Loucy (cell line): Measurements from ENCODE around the gene SLC35G6.

ENCODE experiments used
- H2AFZ ChIP-seq: fragments of 200-600 bp; sonication (generic); 2 replicates; pipeline ENCODE4 v1.6.0; 2016; ENCODE audit warnings: antibody characterized with exemption, mild to moderate bottlenecking, low read length, moderate library complexity
- H3F3A ChIP-seq: fragments of 200-600 bp; 2 replicates; pipeline ENCODE4 v1.6.0; 2016; ENCODE audit warnings: antibody characterized with exemption, low read depth, mild to moderate bottlenecking
- H3K27me3 ChIP-seq: fragments of 200-600 bp; sonication (generic); 2 replicates; pipeline ENCODE4 v1.6.1; 2014; ENCODE audit warnings: low read length, mild to moderate bottlenecking; ENCODE audit not compliant: insufficient read depth, poor library complexity, severe bottlenecking
- H3K36me3 ChIP-seq: fragments of 200-600 bp; sonication (generic); 2 replicates; pipeline ENCODE4 v1.6.1; 2016; ENCODE audit warnings: low read length; ENCODE audit not compliant: insufficient read depth
- H3K4me1 ChIP-seq: fragments of 200-600 bp; sonication (generic); 2 replicates; pipeline ENCODE4 v1.5.1; 2014; ENCODE audit warnings: low read length, mild to moderate bottlenecking; ENCODE audit not compliant: insufficient read depth, poor library complexity, severe bottlenecking
- H3K4me2 ChIP-seq: fragments of 200-600 bp; sonication (generic); 2 replicates; pipeline ENCODE4 v1.6.0; 2014; ENCODE audit warnings: antibody characterized with exemption, low read length, low read depth, mild to moderate bottlenecking; ENCODE audit not compliant: poor library complexity, severe bottlenecking
- H3K4me3 ChIP-seq: fragments of 200-600 bp; sonication (generic); 2 replicates; pipeline ENCODE4 v1.5.1; 2014; ENCODE audit warnings: low read length, mild to moderate bottlenecking, mixed read lengths; ENCODE audit not compliant: poor library complexity, severe bottlenecking
- H3K79me2 ChIP-seq: fragments of 200-600 bp; sonication (generic); 2 replicates; pipeline ENCODE4 v1.6.1; 2014; ENCODE audit warnings: low read length; ENCODE audit not compliant: insufficient read depth
- H3K9ac ChIP-seq: fragments of 200-600 bp; sonication (generic); 2 replicates; pipeline ENCODE4 v1.6.0; 2014; ENCODE audit warnings: mild to moderate bottlenecking, low read depth, low read length, moderate library complexity; ENCODE audit not compliant: poor library complexity, severe bottlenecking
- H3K9me2 ChIP-seq: fragments of 200-600 bp; sonication (generic); replicated peaks from 2 replicates; pipeline ENCODE4 v1.6.1; 2016; ENCODE audit warnings: low read depth, low read length, mixed read lengths
- H3K9me3 ChIP-seq: fragments of 200-600 bp; sonication (generic); 2 replicates; pipeline ENCODE4 v1.6.1; 2014; ENCODE audit warnings: mild to moderate bottlenecking, antibody characterized with exemption, low read length, low read depth; ENCODE audit not compliant: insufficient read depth
- H4K20me1 ChIP-seq: fragments of 200-600 bp; sonication (generic); 2 replicates; pipeline ENCODE4 v1.6.0; 2014; ENCODE audit warnings: antibody characterized with exemption, low read length, mild to moderate bottlenecking; ENCODE audit not compliant: insufficient read depth, poor library complexity, severe bottlenecking
- EZH2phosphoT487 ChIP-seq: fragments of 200-600 bp; IDR thresholded peaks from 2 replicates; pipeline ENCODE4 v1.6.1; 2018; ENCODE audit warnings: antibody characterized with exemption, mild to moderate bottlenecking, moderate library complexity, borderline replicate concordance
- TF ChIP-seq, protein P1 (sequence below): fragments of 200-600 bp; sonication (generic); conservative IDR thresholded peaks from 2 replicates; pipeline ENCODE4 v1.5.1; 2014; ENCODE audit warnings: mild to moderate bottlenecking, antibody characterized with exemption, low read length

The SLC35G6 gene

DNA sequence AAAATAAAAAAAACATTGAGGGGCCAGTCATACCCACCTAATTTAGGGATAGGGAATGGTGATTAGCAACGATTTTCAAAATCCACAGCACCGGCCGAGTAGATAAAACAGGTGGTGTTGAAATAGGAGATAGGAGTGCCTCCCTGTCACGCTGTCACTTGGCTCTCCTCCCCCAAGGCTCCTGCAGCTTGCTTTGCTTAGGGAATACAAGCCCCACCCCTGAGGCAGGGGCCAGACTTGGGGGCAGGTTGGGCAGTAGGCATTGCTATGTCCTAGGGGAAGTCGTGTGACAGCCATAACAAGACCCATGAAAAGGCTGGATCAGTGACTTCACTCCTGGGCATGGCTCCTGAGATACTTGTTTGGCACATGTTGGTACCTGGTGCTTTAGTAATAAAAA is 28.7 kb downstream of the SLC35G6 start:
- Histone ChIP-seq H3K9me2 (no peaks in the 10 kb centered on the region), H3K27me3 (no peaks in the 10 kb centered on the region), H3K36me3 (peaks cover 96% of the 10 kb centered on the region), H3K9ac (no peak overlapping the region), H3F3A (peaks cover 5% of the 10 kb centered on the region; the same call in 1 of the 2 replicates), H3K4me2 (no peak overlapping the region), H3K4me3 (no peak overlapping the region), H3K4me1 (no peaks in the 10 kb centered on the region), H3K9me3 (no peaks in the 10 kb centered on the region), H4K20me1 (peaks cover 34% of the 10 kb centered on the region), H3K79me2 (no peaks in the 10 kb centered on the region), H2AFZ (no peak overlapping the region)
- TF ChIP-seq, protein P1, sequence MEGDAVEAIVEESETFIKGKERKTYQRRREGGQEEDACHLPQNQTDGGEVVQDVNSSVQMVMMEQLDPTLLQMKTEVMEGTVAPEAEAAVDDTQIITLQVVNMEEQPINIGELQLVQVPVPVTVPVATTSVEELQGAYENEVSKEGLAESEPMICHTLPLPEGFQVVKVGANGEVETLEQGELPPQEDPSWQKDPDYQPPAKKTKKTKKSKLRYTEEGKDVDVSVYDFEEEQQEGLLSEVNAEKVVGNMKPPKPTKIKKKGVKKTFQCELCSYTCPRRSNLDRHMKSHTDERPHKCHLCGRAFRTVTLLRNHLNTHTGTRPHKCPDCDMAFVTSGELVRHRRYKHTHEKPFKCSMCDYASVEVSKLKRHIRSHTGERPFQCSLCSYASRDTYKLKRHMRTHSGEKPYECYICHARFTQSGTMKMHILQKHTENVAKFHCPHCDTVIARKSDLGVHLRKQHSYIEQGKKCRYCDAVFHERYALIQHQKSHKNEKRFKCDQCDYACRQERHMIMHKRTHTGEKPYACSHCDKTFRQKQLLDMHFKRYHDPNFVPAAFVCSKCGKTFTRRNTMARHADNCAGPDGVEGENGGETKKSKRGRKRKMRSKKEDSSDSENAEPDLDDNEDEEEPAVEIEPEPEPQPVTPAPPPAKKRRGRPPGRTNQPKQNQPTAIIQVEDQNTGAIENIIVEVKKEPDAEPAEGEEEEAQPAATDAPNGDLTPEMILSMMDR = no peak
- no peak for TF ChIP-seq EZH2phosphoT487

DNA sequence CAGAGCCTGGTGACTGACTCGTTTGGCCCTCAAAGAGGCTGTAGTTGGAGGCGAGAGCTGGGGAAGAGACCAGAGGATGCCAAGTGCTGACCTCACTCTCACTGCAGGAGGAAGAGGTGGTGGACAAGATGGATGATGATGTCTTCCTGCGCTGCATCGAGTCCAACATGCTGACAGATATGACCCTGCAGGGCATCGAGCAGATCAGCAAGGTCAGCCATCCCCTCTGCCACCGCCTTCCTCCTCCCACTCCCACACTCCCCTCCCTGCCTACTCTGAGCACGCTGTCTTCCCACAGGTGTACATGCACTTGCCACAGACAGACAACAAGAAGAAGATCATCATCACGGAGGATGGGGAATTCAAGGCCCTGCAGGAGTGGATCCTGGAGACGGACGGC is 29.9 kb downstream of the SLC35G6 start:
- H3K4me1 ChIP-seq = no peaks in the 10 kb centered on the region
- H3K36me3 ChIP-seq = peaks cover 86% of the 10 kb centered on the region
- no peak overlapping the region for H3K4me3 ChIP-seq
- peaks cover 37% of the 10 kb centered on the region for H4K20me1 ChIP-seq
- no peak for TF ChIP-seq EZH2phosphoT487
- TF ChIP-seq, protein P1 = no peak
- no peak overlapping the region for H3K4me2 ChIP-seq
- no peaks in the 10 kb centered on the region for H3K9me2 ChIP-seq
- H3K79me2 ChIP-seq = no peaks in the 10 kb centered on the region
- H3K9ac ChIP-seq = no peak overlapping the region
- no peaks in the 10 kb centered on the region for H3K9me3 ChIP-seq
- no peak overlapping the region for H2AFZ ChIP-seq
- H3K27me3 ChIP-seq = no peaks in the 10 kb centered on the region
- H3F3A ChIP-seq = peaks cover 7% of the 10 kb centered on the region; the same call in 1 of the 2 replicates

DNA sequence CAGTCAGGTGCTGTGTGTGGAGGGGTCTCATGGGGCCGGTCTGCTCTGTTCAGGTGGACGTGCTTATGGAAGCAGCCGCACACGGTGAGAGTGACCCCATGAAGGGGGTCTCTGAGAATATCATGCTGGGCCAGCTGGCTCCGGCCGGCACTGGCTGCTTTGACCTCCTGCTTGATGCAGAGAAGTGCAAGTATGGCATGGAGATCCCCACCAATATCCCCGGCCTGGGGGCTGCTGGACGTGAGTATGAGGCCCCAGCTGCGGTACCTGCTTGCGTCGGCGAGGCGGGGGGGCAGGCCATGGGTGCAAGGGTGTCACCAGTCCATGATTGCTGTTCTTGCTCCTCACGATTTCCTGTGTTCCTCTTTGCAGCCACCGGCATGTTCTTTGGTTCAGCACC is 30.9 kb downstream of the SLC35G6 start:
- Histone ChIP-seq H3F3A (peaks cover 7% of the 10 kb centered on the region; the same call in 1 of the 2 replicates), H3K27me3 (no peaks in the 10 kb centered on the region), H3K4me2 (no peak overlapping the region), H4K20me1 (peaks cover 35% of the 10 kb centered on the region), H2AFZ (no peak overlapping the region), H3K4me1 (no peaks in the 10 kb centered on the region), H3K4me3 (no peak overlapping the region), H3K9me3 (no peaks in the 10 kb centered on the region), H3K9ac (no peak overlapping the region), H3K79me2 (no peaks in the 10 kb centered on the region), H3K9me2 (no peaks in the 10 kb centered on the region), H3K36me3 (peaks cover 76% of the 10 kb centered on the region)
- TF ChIP-seq EZH2phosphoT487 = no peak
- TF ChIP-seq, protein P1 = no peak
